ENCODE results near the gene SH3PXD2A.
A peak's percentile ranks its signal among the peaks of the same experiment; 100 is the strongest.
"Not testable (repeated sequence)": the region's sequence is repeated elsewhere in the genome, so short reads cannot be mapped to it uniquely, and the experiment has no call there.

The SH3PXD2A gene

DNA sequence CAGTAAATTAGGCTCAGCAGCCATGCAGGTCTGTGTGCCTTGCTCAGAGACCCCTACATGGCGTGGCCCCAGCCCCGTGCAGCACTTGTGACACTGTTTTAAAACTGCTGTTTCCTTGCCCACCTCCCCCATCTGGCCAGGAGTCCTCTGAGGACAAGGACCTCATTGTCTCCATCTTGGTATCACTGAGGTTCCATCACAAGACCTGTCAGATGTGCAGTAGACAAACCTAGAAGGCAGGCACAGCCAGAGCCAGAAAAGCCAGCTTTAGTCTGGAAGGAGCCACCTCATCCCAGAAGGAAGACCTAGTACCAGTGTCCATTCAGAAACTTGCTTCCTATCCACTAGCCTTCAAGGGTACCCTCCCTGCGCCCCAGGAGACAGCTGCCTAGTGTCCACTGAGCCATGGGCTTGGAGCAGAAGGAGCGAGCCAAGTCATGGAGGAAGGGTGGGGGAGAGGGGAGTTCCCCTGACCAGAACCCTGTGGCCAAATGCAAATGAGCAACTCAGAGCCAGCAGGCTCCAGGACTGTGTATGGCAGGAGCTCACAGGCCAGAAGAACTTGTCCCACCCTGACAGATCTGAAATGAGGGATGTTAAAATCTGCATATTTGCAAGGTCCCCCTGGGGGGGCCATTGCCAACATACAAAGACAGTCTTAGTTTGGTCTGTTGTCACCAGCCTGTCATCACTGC is 176.1 kb downstream of the SH3PXD2A start:
- DNase-seq, result no peak

DNA sequence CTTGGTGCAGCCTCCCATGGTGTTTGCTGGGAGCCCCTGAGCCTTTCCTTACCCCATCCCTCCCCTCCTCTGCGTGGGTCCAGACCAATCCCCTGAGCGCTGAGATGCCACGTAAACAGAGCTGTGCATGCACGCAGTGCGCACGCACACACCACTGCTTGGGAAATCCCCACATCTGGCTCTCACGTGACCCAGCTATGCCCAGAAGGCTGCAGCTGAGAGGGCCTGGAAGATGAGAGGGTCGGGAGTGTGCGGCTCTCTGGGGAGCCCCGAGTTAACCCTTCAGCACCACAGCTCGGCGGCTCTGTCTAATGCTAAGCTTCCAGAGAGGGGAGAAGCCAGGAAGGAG is 177.2 kb downstream of the SH3PXD2A start:
- DNase-seq, result peak; percentile 86

DNA sequence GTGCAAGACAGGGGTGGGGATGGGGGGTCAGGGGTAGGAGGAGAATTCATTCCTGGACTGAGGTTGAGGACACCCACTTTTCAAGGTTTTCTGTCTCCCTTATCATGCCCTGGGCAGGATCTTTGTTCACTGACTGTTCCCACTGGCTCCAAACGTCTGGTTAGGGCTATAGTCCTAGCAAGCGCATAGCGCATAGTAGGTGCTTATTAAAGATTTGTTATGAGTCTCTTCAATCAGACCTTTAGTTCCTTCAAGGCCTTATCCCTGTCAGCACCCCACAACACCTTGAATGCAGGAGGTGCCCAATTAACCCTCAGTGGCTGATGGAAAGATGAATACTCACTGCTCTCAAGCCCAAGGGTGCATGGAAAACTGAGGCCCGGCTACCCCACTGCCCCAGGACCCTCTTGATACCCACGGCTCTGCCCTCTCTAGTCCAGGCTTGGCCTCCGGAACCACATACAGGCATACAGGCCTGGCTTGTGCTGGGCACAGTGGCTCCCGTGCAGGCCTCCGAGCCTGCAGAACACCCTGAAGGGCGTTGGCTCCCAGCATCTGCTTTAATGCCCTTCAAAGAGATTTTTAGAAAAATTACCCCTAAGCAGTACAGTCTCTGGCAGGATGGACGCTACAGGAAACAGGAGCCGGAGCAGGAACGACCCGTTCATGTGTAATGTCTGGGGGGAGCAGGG is 177.7 kb downstream of the SH3PXD2A start:
- no peak for DNase-seq

- DNase-seq, result no peak
Measured at GRCh38 chr10:103676851-103677417, 178.4 kb downstream of the SH3PXD2A start.

DNA sequence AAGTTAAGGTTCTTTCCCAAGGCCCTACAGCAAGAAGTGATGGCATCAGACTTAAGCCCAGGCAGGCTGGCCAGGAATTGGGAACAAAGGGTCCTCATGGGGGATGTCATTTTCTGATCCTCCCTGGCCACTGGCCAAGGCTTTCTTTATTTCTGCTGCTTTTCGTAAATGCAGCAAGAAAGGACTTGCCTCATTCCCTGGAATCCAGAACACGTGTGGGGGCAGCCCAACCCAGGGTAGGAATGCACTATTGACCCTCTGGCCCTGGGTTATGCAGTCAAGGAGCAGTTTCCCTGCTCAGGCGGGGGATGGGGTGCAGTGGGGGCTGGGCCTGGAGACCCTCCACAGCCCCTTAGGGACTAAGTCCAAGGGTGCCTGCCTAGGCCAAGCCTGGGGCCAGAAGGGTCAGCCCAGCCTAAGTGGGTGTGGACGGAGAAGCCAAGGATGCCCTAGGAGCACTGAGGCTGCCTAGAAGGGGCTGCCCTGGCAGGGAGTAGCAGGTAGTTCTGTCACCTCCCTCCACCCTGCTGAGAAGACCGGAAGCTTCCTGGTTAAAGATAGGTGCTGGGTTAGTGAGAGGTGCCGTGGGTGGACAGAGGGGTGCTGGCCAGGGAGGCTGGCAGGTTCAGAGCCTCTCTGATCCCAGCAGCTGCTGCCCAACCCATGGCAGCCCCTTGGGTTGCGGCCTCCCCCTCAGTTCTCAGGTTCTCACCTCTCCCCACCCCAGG is 179.2 kb downstream of the SH3PXD2A start:
- DNase-seq, result no peak

DNA sequence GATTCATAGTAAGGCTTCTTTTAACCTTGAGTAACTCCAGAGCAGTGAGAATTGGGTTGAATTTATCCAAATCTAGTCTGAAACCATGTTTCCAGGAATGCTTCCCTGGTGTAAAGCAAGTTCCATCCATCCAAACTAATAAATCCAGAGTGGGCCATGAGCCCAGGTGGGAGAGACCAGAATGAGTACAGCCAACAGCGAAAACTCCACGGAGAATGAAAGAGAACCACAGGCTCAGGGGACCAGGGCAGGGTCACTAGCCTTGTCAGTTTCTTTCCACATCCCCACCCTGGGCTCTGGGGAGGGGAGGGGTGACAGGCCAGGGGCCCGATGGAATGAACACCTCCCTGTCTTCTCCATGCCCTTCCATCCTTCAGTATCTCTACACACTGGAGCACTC is 181.8 kb downstream of the SH3PXD2A start:
- no peak for DNase-seq

DNA sequence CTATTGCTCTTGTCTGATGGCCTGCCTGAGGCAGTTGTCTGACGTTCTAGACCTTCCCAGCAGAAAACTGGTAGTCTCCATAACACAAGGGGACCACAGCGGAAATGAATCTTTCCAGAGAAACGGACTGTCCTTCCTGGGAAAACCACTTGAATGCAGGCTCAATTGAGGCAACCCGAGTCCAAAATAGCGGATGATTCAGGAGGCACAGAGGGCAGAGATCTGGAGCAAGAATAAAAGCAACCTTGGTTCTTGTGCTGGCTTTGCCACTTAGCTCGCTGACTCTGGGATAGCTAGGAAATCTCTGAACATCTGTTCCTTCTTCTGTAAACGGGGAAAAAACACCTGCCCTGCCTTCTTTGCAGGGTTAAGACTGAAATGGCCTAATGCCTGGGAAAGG is 183.0 kb downstream of the SH3PXD2A start:
- no peak for DNase-seq

- DNase-seq, result no peak
Measured at GRCh38 chr10:103671126-103671895, 184.1 kb downstream of the SH3PXD2A start.

DNA sequence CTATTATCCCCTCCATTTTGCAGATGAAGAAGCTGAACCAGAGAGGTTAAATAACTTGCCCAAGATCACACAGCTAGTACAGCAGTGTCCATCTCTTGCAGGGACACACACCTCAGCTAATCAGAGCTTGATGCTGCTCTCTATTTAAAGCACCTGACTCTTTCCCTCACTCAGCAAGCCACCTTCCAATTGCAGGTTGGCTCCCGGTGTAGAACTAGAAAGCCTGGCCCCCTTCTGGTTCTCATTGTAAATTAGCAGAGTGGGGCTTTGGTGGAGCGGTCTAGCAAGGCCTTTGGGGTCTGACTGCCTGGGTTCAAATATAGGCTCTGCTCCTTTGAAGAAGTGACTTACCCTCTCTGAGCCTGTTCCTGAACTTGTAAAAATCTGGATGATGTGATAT is 185.4 kb downstream of the SH3PXD2A start:
- DNase-seq, result no peak

DNA sequence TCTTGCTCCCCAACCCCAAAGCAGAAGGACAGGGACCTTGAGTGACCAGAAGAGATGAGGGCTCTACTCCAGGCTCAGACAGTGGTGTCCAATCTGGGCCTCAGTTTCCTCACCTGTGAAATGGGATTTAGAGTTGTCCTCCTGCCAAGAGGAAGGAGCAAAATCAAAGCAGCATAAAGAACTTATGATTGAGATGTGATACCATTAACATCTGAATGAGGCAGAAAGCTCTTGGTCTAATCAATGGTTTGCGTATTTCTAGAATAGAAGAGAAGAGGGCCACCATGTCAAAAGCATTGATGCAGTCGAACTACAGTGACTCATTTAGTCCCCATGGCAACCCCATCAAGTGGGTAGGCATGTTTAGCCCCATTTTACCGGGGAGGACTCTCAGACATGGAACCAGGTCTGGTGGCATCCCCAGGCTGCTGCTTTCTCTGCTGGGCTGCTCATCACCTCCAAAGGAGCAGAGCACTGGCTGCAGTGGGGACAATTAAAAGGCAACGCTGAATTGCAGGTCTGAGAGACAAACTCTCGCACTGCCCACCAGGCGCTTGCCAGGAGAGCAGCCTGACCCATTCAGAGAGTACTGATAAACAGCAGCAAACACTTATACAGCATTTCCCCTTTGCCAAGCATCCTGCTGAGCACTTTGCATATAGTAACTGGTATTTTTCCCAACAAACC is 186.0 kb downstream of the SH3PXD2A start:
- DNase-seq, result no peak

GRCh38 chr10:103668351-103669242 is 186.8 kb downstream of the SH3PXD2A start:
- peak; percentile 84 for DNase-seq

DNA sequence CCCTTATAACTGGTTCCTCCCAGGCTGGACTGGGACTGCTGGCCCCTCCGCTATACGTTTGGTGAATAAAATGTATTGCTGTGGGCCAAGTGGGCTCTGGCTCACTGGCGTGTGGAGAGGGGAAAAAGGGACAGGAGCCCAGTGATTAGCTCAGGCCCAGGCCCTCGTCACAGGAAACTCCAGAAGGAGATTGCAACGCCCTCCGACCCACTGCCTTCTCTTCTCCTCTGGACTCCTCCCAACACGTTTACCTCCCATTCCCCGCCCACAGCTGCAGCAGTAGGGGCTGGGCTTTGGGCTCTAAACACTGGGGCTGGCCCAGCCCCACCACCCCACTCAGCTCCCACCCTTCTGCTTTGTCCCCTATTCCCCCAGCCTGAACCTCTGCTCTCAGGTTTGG is 188.0 kb downstream of the SH3PXD2A start:
- DNase-seq, result peak; percentile 86

- no peak for DNase-seq
Measured at GRCh38 chr10:103666762-103667150, 188.6 kb downstream of the SH3PXD2A start.

DNA sequence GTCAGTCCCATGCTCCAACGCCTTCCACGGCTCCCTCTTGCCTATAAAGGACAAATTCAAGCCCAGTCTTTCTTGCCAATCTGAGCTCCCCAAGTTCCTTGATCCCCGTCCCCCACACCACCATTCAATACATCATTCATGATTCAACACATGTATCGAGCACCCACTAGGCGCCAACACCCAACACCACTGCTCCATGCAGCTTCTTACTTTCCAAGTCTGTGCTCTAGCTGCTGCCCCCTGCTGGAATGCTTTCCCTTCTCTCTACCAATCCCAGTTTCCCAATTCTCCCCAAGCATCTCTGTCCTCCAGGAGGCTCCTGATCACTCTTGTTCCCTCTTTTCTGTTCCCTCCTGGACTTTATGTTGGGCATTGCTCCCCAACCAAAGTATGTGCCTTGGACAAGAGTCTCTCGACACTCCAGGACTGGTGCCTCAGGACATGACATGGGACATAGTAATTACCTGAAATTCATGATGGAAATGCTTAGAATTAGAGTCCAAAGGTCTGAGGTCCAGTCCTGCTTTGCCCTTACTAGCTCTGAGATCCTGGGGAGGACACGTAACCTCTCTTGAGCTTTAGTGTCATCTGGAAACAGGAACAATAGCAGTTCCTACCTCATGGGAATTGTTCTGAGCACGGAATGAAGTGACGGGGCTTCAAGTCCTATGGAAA is 189.2 kb downstream of the SH3PXD2A start:
- DNase-seq, result no peak

- DNase-seq, result peak; percentile 80
Measured at GRCh38 chr10:103665162-103665889, 190.1 kb downstream of the SH3PXD2A start.

GRCh38 chr10:103663802-103664201 is 191.6 kb downstream of the SH3PXD2A start:
- DNase-seq, result no peak

GRCh38 chr10:103663236-103663635 is 192.1 kb downstream of the SH3PXD2A start:
- no peak for DNase-seq

DNA sequence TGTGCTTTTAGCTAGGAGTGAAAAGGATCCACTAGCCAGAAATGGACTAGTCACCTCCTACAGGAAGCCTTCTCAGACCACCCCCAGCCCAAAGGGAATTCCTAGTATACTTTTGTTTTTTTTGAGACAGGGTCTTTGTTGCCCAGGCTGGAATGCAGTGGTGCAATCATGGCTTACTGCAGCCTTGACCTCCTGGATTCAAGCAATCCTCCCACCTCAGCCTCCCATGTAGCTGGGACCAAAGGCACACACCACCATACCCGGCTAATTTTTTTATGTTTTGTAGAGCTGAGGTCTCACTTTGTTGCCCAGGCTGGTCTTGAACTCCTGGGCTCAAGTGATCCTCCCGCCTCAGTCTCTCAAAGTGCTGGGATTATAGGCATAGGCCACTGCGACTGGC is 192.7 kb downstream of the SH3PXD2A start:
- DNase-seq, result not testable (repeated sequence)

DNA sequence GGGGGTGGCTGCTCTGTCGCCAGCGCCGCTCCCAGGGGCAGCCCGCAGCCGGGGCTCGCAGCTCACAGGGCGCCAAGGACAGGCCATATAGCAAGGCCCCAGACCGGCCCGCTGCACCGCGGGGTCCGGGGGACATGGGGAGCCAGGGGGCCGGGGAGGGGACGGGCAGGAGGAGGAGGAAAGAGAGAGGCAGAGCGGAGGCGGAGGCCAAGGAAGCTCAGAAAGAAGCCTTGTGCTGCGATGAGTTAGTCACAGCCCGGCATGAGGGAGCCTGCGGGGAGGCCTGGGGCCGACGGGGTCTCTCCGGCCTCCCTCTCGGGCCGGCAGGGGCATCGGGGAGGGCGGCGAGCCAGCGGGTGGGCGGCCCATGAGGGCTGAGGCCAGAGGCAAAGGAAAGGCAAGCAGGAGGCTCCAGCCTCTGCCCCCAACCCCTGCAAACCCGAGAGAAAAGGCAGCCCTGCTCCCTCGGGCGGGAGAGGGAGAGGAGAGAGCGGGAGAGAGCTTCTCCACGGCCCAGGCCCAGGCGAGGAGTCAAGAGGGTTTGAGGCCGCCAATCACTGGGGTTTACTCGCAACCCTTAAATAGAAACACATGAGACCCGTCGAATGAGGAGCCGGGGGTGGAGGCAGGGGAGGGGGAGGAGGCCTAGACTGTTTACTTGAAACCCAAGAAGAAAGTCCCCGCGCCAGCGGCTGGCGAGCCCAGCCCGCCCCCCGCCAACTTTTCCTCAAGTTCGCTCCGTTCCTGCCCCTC is 194.0 kb downstream of the SH3PXD2A start:
- DNase-seq, result peak; percentile 90
